Measurements from ENCODE around the gene CDHR2. TPM values are rescaled to one million over a fixed set of nuclear protein-coding genes. Genes with fewer than 3 reads are reported as not detected.

Gene CDHR2
- total and polyA plus RNA-seq, 2 of the 13 experiments (the other 11 are each of a cell fraction or from before 2014, with no cell fraction given): 17.9 to 20.9 TPM

GRCh38 chr5:176548967-176549444 is at the start of gene CDHR2 (continued):
- TF ChIP-seq RBAK (CRISPR knock-in tag; IDR thresholded peaks at IDR 0.05) (no peak), TGIF2 (CRISPR knock-in tag; IDR thresholded peaks at IDR 0.05) (peak; percentile 17; the same call in 1 of the 2 replicates), ZNF24 (IDR thresholded peaks at IDR 0.05) (no peak), PHF8 (CRISPR knock-in tag; IDR thresholded peaks at IDR 0.05) (no peak), PHB2 (IDR thresholded peaks at IDR 0.05; ENCODE audit: partially characterized antibody) (no peak), ZNF501 (CRISPR knock-in tag; IDR thresholded peaks at IDR 0.05) (no peak), SIX4 (CRISPR knock-in tag; IDR thresholded peaks at IDR 0.05) (no peak), ZFP82 (CRISPR knock-in tag; IDR thresholded peaks at IDR 0.05; ENCODE audit: borderline replicate concordance) (no peak), ARID2 (CRISPR knock-in tag; IDR thresholded peaks at IDR 0.05; ENCODE audit: borderline replicate concordance) (0 out of 2 replicates have a peak, but pooled peaks have one; percentile 38), ZNF7 (CRISPR knock-in tag; IDR thresholded peaks at IDR 0.05) (no peak), SP5 (CRISPR knock-in tag; IDR thresholded peaks at IDR 0.05; ENCODE audit: borderline replicate concordance, low read depth) (no peak), CAMTA2 (CRISPR knock-in tag; IDR thresholded peaks at IDR 0.05; ENCODE audit: borderline replicate concordance) (no peak), POLR2A (IDR thresholded peaks at IDR 0.05; ENCODE audit: insufficient read depth in 1 of 2, low read depth in 2 of 2, low read length in 2 of 2) (peak in 1 of 2 experiments; percentile 90; a peak in 2 of 4 replicates), ZBTB8A (CRISPR knock-in tag; IDR thresholded peaks at IDR 0.05; ENCODE audit: borderline replicate concordance, low read depth) (no peak), ZFP36L2 (CRISPR knock-in tag; IDR thresholded peaks at IDR 0.05) (no peak), LCORL (IDR thresholded peaks at IDR 0.05) (no peak), LCORL (CRISPR knock-in tag; IDR thresholded peaks at IDR 0.05) (peak; percentile 66), ZFP90 (CRISPR knock-in tag; IDR thresholded peaks at IDR 0.05; ENCODE audit: borderline replicate concordance) (peak; percentile 58; the same call in 1 of the 2 replicates), HNRNPK (IDR thresholded peaks at IDR 0.05; ENCODE audit: low read depth, low read length, poor library complexity, severe bottlenecking) (no peak), SRSF4 (IDR thresholded peaks at IDR 0.05; ENCODE audit: low read depth, low read length, poor library complexity, severe bottlenecking) (no peak), TBX2 (CRISPR knock-in tag; IDR thresholded peaks at IDR 0.05; ENCODE audit: borderline replicate concordance) (no peak), MAZ (IDR thresholded peaks at IDR 0.05; ENCODE audit: borderline replicate concordance, low read depth, low read length) (0 out of 2 replicates have a peak, but pooled peaks have one; percentile 15), MAZ (CRISPR knock-in tag; IDR thresholded peaks at IDR 0.05; ENCODE audit: low read depth) (peak; percentile 31; the same call in 1 of the 2 replicates), ZBTB7A (CRISPR knock-in tag; IDR thresholded peaks at IDR 0.05) (peak; percentile 61), TRIM22 (IDR thresholded peaks at IDR 0.05) (no peak), ZNF33A (CRISPR knock-in tag; IDR thresholded peaks at IDR 0.05; ENCODE audit: borderline replicate concordance) (no peak), HHEX (CRISPR knock-in tag; IDR thresholded peaks at IDR 0.05) (no peak), ZFP91 (CRISPR knock-in tag; IDR thresholded peaks at IDR 0.05; ENCODE audit: borderline replicate concordance) (peak; percentile 34; the same call in 1 of the 2 replicates)
- TF ChIP-seq, protein P1, sequence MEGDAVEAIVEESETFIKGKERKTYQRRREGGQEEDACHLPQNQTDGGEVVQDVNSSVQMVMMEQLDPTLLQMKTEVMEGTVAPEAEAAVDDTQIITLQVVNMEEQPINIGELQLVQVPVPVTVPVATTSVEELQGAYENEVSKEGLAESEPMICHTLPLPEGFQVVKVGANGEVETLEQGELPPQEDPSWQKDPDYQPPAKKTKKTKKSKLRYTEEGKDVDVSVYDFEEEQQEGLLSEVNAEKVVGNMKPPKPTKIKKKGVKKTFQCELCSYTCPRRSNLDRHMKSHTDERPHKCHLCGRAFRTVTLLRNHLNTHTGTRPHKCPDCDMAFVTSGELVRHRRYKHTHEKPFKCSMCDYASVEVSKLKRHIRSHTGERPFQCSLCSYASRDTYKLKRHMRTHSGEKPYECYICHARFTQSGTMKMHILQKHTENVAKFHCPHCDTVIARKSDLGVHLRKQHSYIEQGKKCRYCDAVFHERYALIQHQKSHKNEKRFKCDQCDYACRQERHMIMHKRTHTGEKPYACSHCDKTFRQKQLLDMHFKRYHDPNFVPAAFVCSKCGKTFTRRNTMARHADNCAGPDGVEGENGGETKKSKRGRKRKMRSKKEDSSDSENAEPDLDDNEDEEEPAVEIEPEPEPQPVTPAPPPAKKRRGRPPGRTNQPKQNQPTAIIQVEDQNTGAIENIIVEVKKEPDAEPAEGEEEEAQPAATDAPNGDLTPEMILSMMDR (CRISPR knock-in tag; IDR thresholded peaks at IDR 0.05): peak; percentile 40

Data from HepG2 (cell line).